Measurements from ENCODE around the gene EIF3K. TPM values are rescaled to one million over a fixed set of nuclear protein-coding genes. Genes with fewer than 3 reads are reported as not detected.
A peak's percentile ranks its signal among the peaks of the same experiment; 100 is the strongest.

EIF3K gene
- total and polyA plus RNA-seq, 2 of the 8 experiments (the other 6 are each of a cell fraction or from before 2014, with no cell fraction given), result 329 to 937 TPM

DNA sequence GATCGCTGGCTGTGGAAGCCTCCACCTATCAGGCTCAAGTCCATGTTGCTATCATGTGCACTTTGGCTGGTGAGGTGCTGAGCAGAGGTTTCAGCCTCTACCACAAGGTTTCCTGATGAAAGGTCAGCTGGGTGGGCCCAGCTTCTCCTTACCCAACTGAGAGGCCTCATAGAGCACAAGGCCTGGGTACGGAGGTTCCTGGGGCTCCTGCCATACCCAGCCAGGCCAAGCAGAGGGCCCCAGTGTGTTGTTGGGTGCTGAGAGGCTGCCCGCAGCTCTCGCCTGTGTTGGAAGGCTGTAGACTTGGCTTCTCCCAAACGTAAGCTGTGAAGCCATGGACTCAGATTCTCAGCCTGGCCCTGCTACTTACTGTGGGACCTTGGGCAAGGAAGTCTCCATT lies 56.6 kb downstream of the EIF3K start:
- 0 out of 2 replicates have a peak overlapping the region, but pooled peaks have one; percentile 9 for H2BK20ac ChIP-seq (ENCODE audit: low read length)
- H3K14ac ChIP-seq (ENCODE audit: insufficient read length), result no peak overlapping the region
- ChIA-PET CTCF (ENCODE audit: partially characterized antibody) (interaction anchor here (0.8 to 3.3 kb wide), 9 partner anchors 11 to 50 kb away, joined by 3 to 10 read pairs (median 5); partner anchors contain the start of gene ACTN4), POLR2A (ENCODE audit: partially characterized antibody) (interaction anchor here (1.0 to 23.4 kb wide), 5 partner anchors 8 to 39 kb away, joined by 4 to 495 read pairs (median 9); partner anchors contain the start of gene ACTN4)
- 91% methylated on average over 5 of the region's 5 CpGs; no CpG with 5 or more reads in 1 of the 2 experiments for WGBS, 2 experiments (ENCODE audit: extremely low coverage in 1 of 2, insufficient coverage in 1 of 2, insufficient read length in 1 of 2, insufficient replicate concordance in 2 of 2, low coverage in 1 of 2, low lambda C conversion rate in 2 of 2, missing lambda C conversion rate in 1 of 2)
- no peak overlapping the region for H4K5ac ChIP-seq (ENCODE audit: insufficient read length, low read depth, low read length)
- no peak for TF ChIP-seq POU5F1 (IDR thresholded peaks at IDR 0.05; ENCODE audit: low read depth, low read length)
- TF ChIP-seq RAD21 (IDR thresholded peaks at IDR 0.05 in 1 of 2, conservative IDR thresholded peaks at IDR 0.05 in 1 of 2; ENCODE audit: low read depth in 2 of 2, low read length in 2 of 2), result peak; percentile 40 to 60; a peak in 3 of 4 replicates
- TF ChIP-seq SAP30 (IDR thresholded peaks at IDR 0.05; ENCODE audit: insufficient read depth, insufficient replicate concordance, low read length), result no peak
- peak; percentile 20 to 32 (median 24); a peak in 3 of 4 replicates for TF ChIP-seq CTCF (IDR thresholded peaks at IDR 0.05; ENCODE audit: control extremely low read depth in 1 of 3, insufficient read depth in 1 of 3, low read depth in 1 of 3, low read length in 3 of 3)
- no peak for TF ChIP-seq GABPA (IDR thresholded peaks at IDR 0.05; ENCODE audit: borderline replicate concordance, insufficient read depth, low read length)
- H3K56ac ChIP-seq (replicated peaks; ENCODE audit: insufficient read length, low read depth, low read length), result no peak overlapping the region
- no peak overlapping the region for H3K4ac ChIP-seq (replicated peaks; ENCODE audit: insufficient read length, low read depth, low read length)
- H3K27me3 ChIP-seq (replicated peaks in 1 of 4; ENCODE audit: control insufficient read depth in 3 of 4, extremely low read depth in 1 of 4, insufficient read depth in 3 of 4, low read length in 3 of 4), result no peaks in the 10 kb centered on the region
- H3K4me1 ChIP-seq (replicated peaks in 1 of 4; ENCODE audit: control insufficient read depth in 3 of 4, insufficient read depth in 4 of 4, low read length in 3 of 4), result peaks cover 6 to 12% (median 6%) of the 10 kb centered on the region in 4 experiments; a peak in 6 of 7 replicates
- peaks cover 23 to 91% of the 10 kb centered on the region in 2 experiments for H3K79me2 ChIP-seq (ENCODE audit: control insufficient read depth in 1 of 2, insufficient read depth in 2 of 2, low read length in 2 of 2)
- H2BK5ac ChIP-seq (ENCODE audit: low read depth, low read length), result peak overlapping the region; percentile 61
- FAIRE-seq (no peak), DNase-seq (ENCODE audit: low read depth in 1 of 2, low spot score in 2 of 2) (no peak)
- peak overlapping the region; percentile 3; the same call in 1 of the 2 replicates for H4K8ac ChIP-seq (ENCODE audit: extremely low read depth, insufficient read depth, low read length)
- no peak overlapping the region for H3K18ac ChIP-seq (ENCODE audit: extremely low read depth, low read length)
- no peak overlapping the region for H4K91ac ChIP-seq (replicated peaks; ENCODE audit: insufficient read length, low read length)
- H3K4me3 ChIP-seq (ENCODE audit: extremely low read depth in 1 of 4, insufficient read depth in 2 of 4, low read depth in 3 of 4, low read length in 4 of 4), result no peak overlapping the region
- no peak overlapping the region for H3K27ac ChIP-seq (ENCODE audit: low read depth, low read length)
- H3K23me2 ChIP-seq (ENCODE audit: low read depth, low read length), result no peaks in the 10 kb centered on the region
- no peak overlapping the region for H2BK15ac ChIP-seq (ENCODE audit: low read length)
- peaks cover 6 to 25% of the 10 kb centered on the region in 2 experiments for H4K20me1 ChIP-seq (replicated peaks in 1 of 2; ENCODE audit: control insufficient read depth in 1 of 2, insufficient read depth in 2 of 2, low read length in 2 of 2)
- H2BK12ac ChIP-seq (ENCODE audit: low read depth, low read length), result no peak overlapping the region
- H3K9me3 ChIP-seq (ENCODE audit: insufficient read depth in 2 of 2, low read depth in 1 of 2, low read length in 1 of 2), result no peaks in the 10 kb centered on the region
- no peak overlapping the region for H2BK120ac ChIP-seq (replicated peaks; ENCODE audit: low read depth, low read length)
- no peak overlapping the region for H3K23ac ChIP-seq (ENCODE audit: insufficient read length)
- no peak overlapping the region for H3K9ac ChIP-seq (replicated peaks in 1 of 4; ENCODE audit: extremely low read depth in 1 of 4, low read depth in 3 of 4, low read length in 3 of 4)
- H3K4me2 ChIP-seq (ENCODE audit: insufficient read depth in 1 of 2, low read depth in 2 of 2, low read length in 2 of 2), result no peak overlapping the region
- H2AFZ ChIP-seq (ENCODE audit: low read length), result no peak overlapping the region
- peaks cover 22% of the 10 kb centered on the region; the same call in 1 of the 2 replicates for H3K79me1 ChIP-seq (ENCODE audit: low read depth, low read length)
- no peaks in the 10 kb centered on the region for H3K36me3 ChIP-seq (ENCODE audit: control insufficient read depth in 2 of 4, insufficient read depth in 4 of 4, low read length in 3 of 4)
- H2AK5ac ChIP-seq (ENCODE audit: low read depth, low read length), result 0 out of 2 replicates have a peak overlapping the region, but pooled peaks have one; percentile 2

Measured in H1 (cell line).